GM18909 (cell line): ENCODE results near the gene LIMA1.
"Not testable (repeated sequence)": the region's sequence is repeated elsewhere in the genome, so short reads cannot be mapped to it uniquely, and the experiment has no call there.

Experiments used
- ATAC-seq: cut with Tn5 transposase; IDR thresholded peaks from one replicate; pipeline ENCODE4 v1.9.1; 2021; ENCODE audit warnings: mild to moderate bottlenecking; ENCODE audit not compliant: unreplicated experiment, poor library complexity

Gene LIMA1

DNA sequence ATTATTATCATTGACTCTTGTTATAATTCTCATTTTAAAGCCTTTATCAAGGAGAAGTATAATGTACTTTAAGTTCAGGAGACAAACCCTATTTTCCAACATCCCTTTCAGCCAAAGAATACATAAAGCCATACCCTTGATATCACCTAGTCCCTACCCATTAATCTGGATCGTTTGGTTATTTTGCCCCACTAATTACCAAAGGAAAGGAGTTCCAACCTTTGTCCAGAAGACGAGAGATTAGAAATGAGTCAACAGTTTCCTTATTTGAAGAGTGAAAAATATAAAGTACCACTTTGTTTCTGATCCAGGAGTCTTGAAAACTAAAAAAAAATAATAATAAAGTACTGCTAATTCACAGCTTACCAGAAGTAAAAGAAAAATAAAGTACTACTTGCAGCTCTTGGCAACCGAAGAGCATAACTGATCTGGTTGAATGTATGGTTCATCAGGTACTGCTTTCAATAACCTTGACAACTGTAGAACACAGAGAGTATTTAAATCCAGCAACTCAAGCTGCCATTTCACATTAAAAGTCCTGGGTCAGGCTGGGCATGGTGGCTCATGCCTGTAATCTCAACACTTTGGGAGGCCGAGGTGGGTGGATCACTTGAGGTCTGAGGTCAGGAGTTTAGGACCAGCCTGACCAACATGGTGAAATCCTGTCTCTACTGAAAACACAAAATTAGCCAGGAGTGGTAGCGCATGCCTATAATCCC is 33.7 kb downstream of the LIMA1 start:
- no peak for ATAC-seq

DNA sequence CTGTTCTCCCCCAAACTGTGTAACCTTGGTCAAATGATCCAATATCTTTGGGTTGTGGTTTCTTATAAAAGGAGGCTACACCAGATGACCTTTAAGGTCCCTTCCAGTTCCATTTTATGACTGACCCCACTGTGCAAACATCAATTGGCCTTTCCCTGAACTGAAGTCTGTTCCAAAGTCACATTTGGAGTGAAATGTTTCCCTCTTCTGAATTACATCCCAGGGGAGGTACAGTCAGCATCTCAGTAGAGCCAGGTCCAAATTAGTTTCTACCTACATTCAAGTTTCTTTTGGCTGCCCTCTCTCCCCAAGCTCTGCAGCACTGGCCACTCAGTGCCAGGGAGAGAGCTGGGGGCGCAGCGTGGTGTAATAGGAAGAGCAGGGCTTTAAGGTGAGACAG is 34.4 kb downstream of the LIMA1 start:
- ATAC-seq, result no peak

DNA sequence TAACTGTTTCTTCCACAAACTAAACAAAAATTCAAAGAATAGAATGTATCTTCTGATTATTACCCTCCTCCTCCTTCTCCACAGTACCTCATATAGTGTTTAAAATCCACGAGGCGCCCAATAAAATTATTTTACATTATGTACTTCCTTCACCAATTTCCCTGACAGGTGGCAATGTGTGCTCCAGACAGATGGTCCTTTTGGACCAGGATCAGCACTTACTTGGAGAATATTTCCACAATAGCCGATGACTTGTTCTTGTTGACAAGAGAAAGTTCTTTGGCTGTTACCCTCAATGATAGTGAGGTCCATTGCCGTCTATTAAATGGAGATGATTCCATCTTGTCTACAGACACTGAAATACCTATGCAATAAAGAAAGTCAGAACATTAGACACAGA is 34.9 kb downstream of the LIMA1 start:
- ATAC-seq, result no peak

DNA sequence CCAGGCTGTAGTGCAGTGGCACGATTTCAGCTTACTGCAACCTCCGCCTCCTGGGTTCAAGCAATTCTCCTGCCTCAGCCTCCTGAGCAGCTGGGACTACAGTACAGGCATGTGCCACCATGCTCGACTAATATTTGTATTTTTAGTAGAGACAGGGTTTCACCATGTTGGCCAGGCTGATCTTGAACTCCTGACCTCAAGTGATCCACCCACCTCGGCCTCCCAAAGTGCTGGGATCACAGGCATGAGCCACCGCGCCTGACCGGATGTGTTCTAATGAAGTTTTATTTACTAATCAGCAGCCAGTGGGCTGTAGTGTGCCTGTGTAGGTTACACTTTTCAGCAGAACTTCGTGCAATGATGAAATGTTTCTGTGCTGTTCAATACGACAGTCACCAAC is 35.7 kb downstream of the LIMA1 start:
- ATAC-seq, result not testable (repeated sequence)

DNA sequence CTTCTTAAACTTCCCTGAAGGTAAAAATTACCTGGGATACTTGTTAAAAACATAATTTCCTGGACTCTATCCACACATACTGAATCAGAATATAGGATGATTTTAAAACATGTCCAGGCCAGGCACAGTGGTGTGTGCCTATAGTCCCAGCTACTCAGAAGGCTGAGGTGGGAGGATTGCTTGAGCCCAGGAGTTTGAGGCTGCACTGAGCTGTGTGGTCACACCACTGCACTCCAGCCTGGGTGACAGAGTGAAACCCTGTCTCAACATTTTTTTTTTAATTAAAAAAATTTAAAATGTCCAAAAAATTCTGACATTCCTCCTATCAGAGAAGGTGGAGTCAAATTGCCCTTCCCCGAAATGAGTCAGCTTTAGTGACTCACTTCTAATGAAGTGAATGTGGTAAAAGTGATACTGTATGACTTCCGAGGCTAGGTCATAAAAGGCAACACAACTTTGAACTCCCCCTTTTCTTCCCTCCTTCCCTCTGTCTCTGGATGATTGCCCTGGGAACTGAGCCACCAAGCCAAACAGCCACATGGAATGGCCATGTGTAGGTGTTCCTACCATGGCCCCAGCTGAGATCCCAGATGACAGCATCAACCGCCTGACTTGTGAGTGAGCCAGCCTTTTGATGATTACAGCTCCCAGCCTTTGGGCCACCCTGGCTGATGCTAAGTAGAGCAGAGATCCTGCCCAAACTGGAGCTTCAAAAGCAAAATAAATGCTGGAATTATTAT is 36.3 kb downstream of the LIMA1 start:
- ATAC-seq, result no peak

DNA sequence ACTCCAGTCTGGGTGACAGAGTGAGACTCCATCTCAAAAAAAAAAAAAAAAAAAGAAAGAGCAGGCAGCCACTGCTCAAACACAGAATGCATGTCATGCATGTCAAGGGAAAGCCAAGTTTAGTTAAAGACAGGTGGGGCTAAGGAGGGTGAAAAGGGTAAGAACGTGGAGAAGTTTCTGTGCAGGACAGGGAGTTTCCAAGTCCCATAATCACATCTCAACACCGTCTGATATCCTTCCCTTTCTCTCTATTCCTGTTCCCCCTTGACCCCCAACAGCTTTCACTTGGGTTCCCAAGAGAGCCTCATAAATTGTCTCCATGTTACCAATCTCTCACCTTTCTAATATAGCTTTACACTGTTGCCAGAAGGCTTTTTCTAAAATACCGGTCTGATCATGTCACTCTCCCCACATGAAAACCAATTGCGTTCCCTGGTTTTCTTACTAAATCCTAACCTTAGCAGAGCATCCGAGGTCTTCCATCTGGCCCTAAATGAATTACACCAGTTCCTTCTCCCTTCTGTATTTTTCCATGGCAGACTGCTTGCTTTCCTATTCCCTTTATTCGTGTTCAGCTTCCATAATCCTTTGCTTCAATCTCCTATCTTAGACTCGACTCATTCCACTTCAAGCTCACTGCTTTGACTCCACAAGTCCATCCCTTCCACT is 37.0 kb downstream of the LIMA1 start:
- no peak for ATAC-seq

DNA sequence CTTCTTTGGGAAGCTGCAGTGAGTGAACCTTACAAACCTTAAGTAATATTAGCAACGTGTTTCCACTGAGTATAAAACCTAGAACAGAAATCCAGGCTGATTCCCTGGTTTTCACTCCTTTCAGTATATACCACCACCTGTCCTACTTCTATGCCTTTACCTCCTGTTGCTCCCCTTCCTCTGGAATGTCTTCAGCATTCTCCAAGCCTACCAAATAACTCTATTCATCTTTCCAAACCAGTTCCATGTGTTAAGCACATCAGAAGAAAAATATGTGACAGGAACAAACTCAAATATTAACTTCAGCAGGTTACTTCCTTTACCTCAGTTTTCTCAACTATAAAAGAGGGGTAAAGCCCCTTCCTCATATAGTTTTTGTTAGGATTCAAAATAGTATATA is 39.8 kb downstream of the LIMA1 start:
- no peak for ATAC-seq

DNA sequence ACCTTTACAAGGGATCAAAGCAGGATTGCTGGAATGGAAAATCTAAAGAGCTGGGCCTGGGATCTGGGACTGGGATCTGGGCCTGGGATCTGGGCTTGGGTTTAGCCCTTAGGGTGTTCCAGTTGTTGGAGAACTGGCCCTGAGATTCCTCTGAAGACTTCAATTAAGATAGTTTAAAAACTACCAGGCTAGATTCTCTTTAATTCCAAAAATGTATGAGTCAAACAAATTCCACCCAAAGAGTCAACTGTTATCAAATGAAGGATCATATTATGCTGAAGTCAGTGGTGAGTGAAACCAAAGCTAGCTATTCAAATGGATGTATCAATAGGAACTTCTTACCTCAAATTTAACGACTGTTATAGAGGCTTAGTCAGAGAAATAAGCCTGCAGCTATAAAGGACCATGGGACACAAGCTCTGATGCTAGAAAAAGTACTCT is 40.5 kb downstream of the LIMA1 start:
- ATAC-seq, result no peak

DNA sequence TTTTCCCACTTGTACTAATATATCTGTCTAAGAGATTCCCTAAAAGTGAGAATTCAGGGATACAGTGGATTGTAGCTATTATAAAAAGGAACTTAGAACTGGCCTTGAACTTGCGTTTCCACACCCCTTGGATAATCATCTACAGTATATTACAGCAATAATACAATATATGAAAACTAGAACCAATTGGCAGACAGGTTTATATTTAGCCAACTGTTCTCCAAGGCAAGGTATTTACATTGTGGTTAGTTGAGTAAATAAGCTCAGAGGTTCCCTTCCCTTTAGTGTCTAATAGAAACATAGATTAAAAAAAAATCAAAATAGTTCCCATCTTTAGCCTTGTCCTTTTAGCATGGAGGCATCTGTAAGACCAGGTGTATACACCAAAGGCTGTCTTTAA is 42.1 kb downstream of the LIMA1 start:
- no peak for ATAC-seq

DNA sequence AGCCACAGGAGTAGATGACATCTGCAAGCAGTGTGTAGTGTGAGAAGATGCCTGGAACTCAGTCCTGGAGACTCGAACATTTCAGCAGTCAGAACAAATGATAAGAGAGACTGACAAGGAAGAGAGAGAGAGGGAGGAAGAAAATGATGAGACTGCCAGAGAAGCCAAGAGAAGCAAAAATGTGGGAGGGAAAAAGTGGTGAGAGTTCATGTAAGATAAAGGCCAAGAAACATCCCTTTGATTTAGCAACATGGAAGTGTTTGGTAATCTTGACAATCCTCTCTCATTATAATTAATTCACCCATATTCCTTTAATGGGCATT is 42.6 kb downstream of the LIMA1 start:
- ATAC-seq, result no peak

DNA sequence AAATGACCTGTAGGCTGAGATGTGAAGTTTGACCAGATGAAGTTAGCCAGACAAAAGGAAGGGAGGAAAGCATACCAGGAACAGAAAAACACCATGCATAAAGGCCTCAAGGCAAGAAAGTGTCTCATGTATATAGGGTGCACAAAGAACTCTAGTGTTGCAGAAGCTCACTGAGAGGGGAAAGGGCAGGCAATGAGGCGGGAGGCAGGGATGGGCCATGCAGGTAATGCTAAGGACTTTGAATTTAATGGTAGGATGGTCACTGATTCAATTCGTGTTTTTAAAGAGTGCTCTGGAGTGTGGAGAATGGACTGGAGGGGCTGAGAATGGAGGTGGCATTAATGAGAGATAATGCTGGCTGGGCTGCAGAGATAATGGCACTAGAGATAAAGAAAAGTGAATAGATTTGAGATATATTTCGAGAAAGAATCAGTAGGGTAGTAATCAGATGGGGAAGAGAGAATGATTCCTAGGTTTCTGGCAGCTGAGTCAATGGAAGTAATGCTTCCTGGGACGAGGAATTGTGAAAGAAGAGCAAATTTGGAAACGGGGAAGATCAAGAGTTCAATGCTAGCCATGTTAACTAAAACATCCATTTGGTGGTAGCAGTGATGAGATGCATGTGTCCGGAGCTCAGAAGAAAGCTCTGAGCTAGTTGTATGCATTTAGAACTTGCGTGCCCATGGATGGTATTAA is 43.1 kb downstream of the LIMA1 start:
- ATAC-seq, result no peak

DNA sequence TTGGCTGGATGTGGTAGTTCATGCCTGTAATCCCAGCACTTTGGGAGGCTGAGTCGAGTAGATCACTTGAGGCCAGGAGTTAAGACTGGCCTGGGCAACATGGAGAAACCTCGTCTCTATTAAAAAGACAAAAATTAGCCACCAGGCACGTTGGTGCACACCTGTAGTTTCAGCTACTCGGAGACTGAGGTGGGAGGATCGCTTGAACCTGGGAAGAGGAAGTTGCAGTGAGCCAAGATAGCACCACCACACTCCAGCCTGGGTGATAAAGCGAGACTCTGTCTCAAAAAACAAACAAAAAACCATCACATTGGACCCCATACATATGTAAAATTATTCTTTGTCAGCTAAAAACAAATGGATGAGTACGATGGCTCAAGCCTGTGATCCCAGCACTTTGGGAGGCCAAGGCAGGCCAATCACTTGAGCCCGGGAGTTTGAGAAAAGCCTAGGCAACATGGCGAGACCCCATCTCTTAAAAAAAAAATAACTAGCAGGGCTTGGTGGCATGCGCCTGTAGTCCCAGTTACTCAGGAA is 43.9 kb downstream of the LIMA1 start:
- ATAC-seq, result no peak

DNA sequence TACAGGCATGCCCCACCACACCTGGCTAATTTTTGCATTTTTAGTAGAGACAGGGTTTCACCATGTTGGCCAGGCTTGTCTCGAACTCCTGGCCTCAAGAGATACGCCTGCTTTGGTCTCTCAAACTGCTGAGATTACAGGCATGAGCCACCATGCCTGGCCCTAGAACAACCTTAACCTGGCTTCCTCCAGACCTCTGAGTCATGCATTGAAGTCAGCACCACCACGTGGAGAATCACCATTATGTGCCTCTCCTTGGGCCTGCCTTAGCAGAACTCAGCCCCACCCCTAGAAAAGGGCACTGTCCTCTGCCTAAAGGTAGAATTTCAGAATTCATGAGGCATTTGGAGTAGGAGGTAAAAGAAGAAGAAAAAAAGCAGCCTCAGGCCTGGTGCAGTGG is 49.0 kb downstream of the LIMA1 start:
- no peak for ATAC-seq

DNA sequence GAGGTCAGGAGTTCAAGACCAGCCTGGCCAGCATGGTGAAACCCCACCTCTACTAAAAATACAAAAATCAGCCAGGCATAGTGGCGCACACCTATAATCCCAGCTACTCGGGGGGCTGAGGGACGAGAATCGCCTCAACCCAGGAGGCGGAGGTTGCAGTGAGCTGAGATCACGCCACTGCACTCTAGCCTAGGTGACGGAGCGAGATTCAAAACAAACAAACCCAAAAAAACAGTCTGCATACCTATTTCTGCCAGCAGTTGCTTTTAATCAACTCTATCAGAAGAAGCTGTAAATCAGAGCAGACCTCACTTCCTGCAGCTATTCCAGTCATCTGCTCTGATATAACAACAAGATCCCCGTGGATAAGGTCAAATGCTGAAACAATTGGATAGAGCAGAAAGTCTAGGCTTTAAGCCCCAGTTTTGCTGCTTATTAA is 50.5 kb downstream of the LIMA1 start:
- ATAC-seq, result no peak

DNA sequence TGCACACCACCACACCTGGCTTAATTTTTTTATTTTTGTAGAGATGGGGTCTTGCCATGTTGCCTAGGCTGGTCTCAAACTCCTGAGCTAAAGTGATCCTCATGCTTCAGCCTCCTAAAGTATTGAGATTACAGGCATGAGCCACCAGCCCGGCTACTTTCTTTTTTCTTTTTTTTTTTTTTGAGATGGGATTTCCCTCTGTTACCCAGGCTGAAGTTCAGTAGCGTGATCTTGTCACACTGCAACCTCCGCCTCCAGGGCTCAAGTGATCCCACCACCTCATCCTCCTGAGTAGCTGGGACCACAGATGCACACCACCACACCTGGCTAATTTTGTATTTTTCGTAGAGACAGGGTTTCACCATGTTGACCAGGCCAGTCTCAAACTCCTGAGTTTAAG is 51.1 kb downstream of the LIMA1 start:
- no peak for ATAC-seq

DNA sequence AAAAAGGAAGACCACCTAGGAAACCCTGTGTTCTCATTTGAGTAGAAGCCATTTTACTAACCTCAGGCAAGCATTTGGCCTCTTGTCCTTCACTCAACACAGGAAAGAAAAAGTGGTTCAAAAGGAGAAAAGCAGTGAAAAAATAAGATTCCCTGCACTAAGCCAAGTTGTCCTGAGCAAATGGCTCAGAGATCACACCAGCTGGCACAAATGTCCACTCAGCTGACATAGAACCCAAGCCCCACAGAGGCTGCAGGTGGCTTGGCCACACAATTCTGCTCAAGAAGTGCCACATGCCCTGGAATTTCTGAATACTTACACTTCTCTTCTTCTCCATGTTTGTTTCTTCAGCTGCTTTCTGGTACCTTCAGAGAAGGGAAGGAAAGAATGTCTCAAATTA is 52.0 kb downstream of the LIMA1 start:
- ATAC-seq, result no peak

DNA sequence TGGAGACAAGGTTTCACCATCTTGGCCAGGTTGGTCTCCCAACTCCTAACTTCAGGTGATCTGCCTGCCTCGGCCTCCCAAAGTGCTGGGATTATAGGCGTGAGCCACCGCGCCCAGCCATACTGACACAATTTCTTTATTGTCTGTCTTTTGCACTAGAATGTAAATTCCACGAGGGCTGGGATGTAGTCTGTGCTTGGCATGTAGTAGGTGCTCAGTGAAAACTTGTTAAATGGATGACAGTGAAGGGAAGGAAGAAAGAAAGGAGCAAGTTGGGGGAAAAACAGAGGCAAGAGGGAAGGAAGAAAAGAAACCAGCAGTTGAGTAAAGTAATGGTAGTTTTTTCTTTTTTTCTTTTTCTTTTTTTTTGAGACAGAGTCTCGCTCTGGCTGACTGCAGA is 53.1 kb downstream of the LIMA1 start:
- no peak for ATAC-seq

DNA sequence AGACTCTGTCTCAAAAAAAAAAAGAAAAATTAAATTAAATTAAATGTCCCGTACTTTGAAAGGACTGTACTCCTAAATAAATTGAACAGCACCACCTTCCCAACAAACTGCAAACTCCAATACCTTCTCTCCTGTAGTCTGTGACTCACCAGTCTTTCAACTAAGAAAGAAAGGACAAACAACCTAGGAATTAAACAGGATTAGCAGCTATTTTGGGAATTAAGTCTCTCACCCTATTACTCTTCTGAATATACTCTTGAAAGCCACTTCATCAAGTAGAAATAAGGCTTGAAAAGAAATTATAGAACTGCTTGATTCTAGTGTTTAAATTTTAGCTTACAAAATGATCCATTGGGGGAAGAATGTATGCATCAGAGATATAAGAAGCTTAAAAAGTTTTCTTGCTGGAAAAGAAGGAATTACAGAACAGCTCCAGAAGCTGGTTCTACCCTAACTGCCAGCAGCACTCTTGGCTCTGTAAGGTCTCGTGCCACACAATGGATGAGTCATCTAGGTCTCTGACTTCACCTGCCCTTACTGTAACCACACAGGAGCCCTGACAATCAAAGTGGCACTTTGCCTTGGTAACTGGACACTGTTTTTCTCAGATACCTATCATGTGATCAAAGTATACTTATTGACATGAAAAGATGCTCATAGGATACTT is 59.2 kb downstream of the LIMA1 start:
- ATAC-seq, result no peak

DNA sequence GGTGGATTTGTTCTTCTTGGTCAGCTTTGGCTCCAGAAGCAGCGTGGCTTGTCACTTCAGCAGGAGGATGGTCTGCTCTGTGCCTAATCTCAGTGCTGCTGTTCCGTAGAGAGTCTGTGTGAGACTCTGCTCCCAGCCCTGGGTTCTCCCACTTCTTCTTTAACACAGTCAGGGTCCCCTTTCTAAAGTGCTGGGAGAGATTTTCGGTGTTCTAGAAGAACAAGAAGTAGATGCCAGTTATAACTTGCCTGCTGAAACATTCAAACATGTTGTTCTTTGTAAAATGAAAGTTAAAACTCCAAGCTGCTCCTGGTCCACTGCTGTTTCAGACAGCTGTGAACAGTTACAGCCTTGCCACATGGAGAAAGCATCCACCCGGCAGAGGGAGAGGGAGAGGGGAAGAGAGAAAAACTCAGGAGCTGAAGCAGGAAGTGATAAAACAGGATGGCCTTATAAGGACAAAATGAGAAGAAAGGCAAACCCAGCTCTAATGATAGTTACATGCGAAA is 61.0 kb downstream of the LIMA1 start:
- no peak for ATAC-seq
